Effector CD4-positive, alpha-beta T cell (primary cell): Measurements from ENCODE around the gene LRRC15. TPM values are rescaled to one million over a fixed set of nuclear protein-coding genes. Genes with fewer than 3 reads are reported as not detected.

Experiments used
- DNase-seq: peaks from one replicate; pipeline ENCODE4 v3.0.0-alpha.2; 2020
- total RNA-seq: gene quantifications from one replicate; lab custom pipeline; 2026; lab: John Stamatoyannopoulos, UW

Gene LRRC15
- total RNA-seq = not detected

- DNase-seq = no peak
Measured at GRCh38 chr3:194369522-194370279, at the start of gene LRRC15. TSS of gene LRRC15 (minus strand) at chr3:194369743. CDS start at chr3:194361043, 8,700 bp downstream.

DNA sequence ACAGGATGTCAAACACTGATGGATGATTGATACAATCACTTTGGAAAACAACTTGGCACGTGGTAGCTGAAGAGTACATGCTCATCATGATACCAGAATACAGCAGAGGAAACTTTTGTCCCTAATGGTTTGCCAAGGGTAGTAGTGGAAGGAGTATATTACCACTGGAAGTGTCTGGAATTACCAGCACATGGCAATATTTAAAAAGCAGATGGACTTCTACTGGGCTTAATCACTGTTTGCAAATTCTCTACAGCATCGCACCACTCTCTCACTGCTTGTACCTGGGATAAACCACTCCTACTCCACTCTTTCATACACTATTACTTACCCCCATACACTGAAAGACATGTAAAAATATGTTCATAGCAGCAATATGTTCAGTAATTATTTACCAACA, 49.1 kb upstream of the LRRC15 start:
- DNase-seq = no peak

GRCh38 chr3:194407423-194407822, 37.9 kb upstream of the LRRC15 start:
- no peak for DNase-seq

- no peak for DNase-seq
Measured at GRCh38 chr3:194405766-194406165, 36.2 kb upstream of the LRRC15 start.

DNA sequence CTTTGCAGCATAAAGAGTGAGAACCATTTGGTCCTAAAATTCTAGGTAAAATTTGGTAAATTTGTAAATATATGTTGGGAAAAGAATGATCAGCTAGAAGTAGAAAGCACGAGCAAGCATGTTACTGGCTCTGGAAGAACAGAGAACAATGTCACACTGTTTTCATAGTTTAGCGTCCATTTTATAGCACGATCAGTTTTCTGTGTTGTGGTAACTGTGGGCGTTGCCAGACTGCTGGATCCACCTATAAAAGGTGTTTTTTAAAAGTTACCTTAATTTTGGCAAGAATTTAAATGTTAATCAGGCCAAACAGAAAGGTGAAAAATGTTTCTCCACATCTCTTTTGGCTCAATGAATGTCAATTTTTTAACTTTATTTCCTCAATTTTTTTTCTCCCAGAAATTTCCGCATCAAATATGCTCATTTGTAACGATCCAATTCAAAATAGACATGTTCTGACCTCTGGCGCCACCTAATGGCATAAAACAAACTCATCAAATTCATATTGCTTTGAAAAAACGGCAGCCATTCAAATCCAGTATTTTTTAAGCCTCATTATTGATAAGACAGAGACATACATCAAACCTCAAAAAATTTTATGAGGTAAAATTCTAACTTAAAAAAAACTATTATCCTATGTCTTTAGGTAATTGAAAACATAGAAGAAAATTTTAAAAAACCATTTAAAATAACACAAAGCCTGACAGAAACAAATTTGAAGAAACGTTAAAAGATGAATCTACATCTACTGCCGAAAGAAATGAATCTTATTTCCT, 35.0 kb upstream of the LRRC15 start:
- peak; percentile 38 for DNase-seq

DNA sequence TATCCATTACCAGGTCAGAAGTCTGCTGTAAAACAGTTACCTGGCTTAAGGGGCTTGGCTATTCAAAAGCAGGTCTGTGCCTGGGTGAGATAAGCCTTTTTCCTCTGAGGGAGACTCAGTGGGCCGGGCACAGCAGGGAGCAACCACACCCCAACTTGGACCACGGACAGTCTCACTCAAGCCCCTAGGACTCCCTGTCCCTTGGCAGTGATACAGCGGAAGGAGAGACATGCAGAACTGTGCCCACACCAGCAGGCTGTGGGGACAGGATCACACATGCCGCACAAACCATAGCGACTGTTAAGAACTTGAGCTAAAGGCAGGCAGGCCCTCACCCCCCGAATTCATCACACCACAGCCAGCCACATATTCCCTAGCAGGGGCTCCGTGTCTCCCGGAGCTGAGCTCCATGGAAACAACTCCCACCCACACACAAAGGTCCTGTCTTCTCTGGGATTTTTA, 32.4 kb upstream of the LRRC15 start:
- no peak for DNase-seq

GRCh38 chr3:194401346-194401745, 31.8 kb upstream of the LRRC15 start:
- DNase-seq = no peak

- DNase-seq = no peak
Measured at GRCh38 chr3:194399874-194400411, 30.4 kb upstream of the LRRC15 start.

- DNase-seq = no peak
Measured at GRCh38 chr3:194399166-194399565, 29.6 kb upstream of the LRRC15 start, which contains the start of gene GP5. TSS of gene GP5 (minus strand) at chr3:194399266. CDS start at chr3:194398282, 984 bp downstream.

- no peak for DNase-seq
Measured at GRCh38 chr3:194397757-194398312, 28.3 kb upstream of the LRRC15 start.

DNA sequence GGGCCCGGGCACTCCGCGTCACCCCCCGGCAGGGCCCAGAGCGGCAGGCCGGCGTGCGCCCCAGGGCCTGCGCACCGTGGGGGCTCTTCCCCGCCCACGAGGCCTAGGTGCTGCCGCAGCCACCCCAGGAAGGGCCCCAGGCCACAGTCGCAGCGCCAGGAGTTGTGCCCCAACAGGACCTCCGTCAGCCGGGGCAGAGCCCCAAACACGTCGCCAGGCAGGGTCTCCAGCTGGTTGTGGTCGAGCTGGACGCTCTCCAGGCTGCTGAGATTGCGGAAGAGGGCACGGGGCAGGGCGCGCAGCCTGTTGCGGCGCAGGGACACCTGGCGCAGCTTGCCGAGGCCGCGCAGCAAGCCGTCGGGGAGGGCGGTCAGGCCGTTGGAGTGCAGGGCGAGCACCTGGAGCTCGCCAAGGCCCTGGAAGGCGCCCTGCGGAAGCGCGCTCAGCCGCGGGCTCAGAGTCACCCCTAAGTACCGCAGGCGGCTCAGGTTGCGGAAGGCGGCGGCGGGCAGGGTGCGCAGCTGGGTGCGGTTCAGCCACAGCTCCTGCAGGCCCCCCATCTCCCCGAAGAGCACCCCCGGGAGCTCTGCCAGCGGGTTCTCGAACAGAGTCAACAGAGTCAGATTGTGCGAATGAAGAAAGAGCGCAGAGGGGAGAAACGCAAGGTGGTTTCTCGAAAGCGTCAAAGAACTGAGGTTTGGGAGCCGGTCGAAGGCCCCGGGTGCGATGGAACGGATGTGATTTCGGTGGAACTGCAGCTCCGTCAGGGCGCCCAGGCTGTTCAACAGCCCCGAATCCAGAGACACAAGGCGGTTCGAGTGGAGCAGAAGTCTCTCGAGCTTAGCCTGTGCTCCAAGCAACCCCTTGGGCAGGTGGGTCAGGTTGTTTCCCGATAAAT, 27.6 kb upstream of the LRRC15 start:
- DNase-seq = no peak

DNA sequence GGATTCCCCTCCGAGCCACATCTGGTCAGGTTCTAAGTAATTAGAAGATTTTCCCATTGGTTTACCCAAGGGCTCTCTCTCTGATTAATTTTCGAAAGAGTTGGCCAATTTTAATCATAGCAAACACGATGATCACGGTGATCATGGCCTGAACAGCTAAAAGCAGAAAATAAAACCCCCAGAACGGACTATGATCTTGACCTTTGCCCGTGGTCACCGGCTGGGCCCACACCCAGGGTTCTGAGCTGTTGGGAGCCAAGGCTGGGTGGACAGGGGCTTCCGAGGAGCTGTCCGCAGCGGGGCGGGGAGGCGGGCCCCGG, 27.0 kb upstream of the LRRC15 start:
- DNase-seq = no peak

DNA sequence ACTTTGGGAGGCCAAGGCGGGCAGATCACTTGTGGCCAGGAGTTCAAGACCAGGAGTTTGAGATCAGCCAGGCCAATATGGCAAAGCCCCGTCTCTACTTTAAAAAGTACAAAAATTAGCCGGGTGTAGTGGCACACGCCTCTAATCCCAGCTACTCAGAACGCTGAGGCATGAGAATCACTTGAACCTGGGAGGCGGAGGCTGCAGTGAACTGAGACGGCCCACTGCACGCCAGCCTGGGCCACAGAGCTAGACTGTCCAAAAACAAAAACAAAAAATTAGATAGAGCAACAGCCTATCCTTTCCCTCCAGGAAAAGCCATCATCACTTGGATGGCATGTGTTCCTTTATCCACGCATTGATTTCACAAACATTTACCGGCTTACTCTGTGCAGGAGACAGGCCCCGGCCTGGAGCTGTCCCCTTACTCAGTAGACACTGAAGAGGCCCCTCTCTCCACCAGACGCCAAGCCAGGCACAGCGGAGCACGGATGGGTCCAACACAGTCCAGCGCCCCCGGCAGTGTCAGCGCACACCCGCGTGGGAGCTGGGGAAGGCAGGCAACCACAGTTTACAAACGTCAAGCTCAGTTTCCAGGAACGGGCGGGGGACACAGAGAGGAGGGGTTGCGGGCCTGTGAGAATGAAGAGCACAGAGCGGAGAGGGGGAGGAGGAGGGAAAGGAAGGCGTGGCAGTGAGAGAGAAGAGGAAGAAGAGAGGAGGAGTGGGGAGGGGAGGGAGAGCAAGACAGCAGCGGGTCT, 26.4 kb upstream of the LRRC15 start:
- peak; percentile 6 for DNase-seq

DNA sequence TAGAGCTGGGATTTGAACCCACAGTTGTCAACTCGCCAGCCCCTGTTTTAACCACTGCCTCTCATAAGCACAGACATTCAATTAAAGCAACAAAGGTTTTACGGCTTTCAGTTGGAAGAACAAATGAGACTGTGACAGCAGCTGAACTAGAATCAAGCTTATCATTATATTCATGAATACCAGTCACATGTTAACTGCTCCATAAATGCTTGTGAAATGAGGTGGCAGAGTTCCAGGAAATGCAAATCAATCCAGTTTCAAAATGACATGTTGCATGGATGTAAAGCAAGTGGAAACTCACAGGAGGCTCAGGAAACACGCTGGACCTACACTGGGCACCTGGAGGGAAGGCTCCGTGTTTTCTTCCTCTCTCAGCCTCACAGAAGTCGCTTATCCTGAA, 25.7 kb upstream of the LRRC15 start:
- no peak for DNase-seq

DNA sequence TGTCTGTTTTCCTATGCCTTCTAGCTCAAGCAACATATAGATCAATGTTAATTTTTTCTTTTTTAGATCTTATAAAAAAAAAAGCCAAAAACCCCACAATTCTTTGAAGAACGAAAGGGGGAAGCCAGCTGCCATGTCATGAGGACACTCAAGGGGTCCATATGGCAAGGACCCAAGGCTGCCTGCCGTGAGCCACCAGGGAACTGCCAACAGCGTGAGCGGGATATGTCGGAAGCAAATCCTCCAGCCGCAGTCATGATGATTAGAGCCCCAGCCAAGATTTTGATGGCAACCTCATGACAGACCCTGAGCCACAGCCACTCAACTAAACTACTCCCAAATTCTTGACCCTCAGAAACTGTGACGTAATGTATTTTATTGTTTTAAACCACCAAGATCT, 23.0 kb upstream of the LRRC15 start:
- DNase-seq = no peak

DNA sequence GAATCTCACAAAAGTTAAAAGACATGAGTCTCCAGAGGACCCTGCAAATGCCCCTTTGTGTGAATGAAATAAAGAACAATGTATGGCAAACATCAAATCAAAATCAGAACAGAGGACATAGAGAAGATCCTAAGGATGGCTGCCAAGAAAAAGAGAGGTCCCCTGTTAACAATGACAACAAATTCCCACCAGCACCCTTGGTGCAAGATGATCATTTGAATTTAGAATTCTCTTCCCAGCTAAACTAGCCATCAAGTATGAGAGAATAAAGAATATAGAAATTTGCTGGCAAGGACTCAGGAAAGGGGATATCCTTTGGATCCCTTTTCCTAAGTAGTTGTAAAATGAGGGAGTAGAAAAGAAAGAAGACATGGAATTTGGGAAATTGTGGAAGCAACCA, 21.3 kb upstream of the LRRC15 start:
- DNase-seq = no peak

GRCh38 chr3:194389269-194389668, 19.7 kb upstream of the LRRC15 start:
- DNase-seq = no peak

- DNase-seq = no peak
Measured at GRCh38 chr3:194387926-194388418, 18.4 kb upstream of the LRRC15 start.

- DNase-seq = no peak
Measured at GRCh38 chr3:194387276-194387675, 17.7 kb upstream of the LRRC15 start.

DNA sequence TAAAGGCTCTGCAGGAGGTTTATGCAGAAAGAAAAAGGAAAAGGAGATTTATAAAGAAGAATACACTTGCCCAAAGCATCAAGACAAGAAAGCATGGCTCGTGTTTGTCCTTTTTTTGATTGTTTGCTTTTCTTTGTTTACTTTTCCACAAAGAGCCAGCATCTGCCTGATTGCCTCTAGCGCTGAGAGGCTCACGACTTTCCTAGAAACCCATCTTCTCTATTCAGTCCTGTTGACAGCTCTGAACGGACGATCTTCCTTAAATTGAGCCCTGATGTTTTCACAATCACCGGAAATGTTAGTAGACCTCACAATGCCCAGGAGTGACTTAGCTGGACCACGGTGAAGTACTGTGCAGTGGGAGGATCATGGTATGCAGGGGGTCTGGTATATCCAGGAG, 17.1 kb upstream of the LRRC15 start:
- no peak for DNase-seq

DNA sequence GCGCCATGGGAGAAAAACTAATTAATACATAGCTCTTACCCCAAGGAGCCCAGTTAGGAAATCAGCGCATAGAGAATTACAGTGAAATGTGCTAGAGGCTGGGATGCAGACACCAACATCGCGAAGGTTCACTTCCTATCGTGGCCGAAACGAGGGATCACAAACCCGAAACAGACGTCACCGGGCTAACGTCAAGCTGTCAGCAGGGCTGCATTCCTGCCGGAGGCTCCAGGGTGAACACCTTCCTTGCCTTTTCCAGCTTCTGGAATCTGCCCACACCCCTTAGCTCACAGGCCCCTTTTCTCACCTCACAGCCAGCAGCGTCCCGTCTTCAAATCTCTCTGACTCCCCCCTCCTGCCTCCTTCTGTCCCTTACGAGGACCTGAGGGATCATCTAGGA, 16.5 kb upstream of the LRRC15 start:
- no peak for DNase-seq
